Measurements from ENCODE around the gene FAM187B. TPM values are rescaled to one million over a fixed set of nuclear protein-coding genes. Genes with fewer than 3 reads are reported as not detected.

The FAM187B gene
- total RNA-seq, 1 experiment from 2014 or later = not detected

DNA sequence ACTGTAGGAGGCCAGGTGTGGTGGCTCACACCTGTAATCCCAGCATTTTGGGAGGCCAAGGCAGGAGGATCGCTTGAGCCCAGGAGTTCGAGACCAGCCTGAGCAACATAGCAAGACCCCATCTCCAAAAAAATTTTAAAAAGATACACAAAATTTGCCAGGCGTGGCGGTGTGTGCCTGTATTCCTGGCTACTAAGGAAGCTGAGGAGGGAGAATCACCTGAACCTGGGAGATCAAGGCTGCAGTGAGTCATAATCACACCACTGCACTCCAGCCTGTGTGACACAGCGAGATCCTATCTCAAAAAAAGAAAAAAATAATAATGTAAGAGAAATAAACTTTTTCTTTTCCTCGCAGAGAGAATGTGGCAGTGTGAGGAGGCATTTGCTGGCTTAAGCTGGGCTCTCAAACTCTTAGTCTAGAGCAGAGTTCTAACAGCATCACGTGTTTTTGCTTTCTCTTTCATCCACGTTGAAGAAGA lies 21.1 kb downstream of the FAM187B start:
- Mint-ChIP-seq H3K9me3 (no peaks in the 10 kb centered on the region; a peak in 2 of 5 replicates), H3K4me1 (peaks cover 37 to 45% of the 10 kb centered on the region in 2 experiments), H3K27ac (no peak overlapping the region), H3K4me3 (no peak overlapping the region), H3K27me3 (ENCODE audit: low read depth) (no peaks in the 10 kb centered on the region; the same call in 1 of the 2 replicates), H3K36me3 (ENCODE audit: insufficient read depth in 1 of 3, low read depth in 3 of 3) (no peaks in the 10 kb centered on the region; a peak in 1 of 7 replicates)
- Histone ChIP-seq H3K23me2 (ENCODE audit: insufficient read length, low read depth, low read length, poor library complexity, severe bottlenecking) (no peaks in the 10 kb centered on the region), H4K91ac (ENCODE audit: insufficient read length, low read depth, low read length) (no peak overlapping the region), H2BK12ac (ENCODE audit: insufficient read length, low read depth, low read length) (no peak overlapping the region), H4K5ac (ENCODE audit: insufficient read length, low read depth, low read length) (no peak overlapping the region), H3K79me2 (ENCODE audit: insufficient read depth, low read length) (no peaks in the 10 kb centered on the region), H3K27ac (ENCODE audit: insufficient read length, low read depth, low read length) (no peak overlapping the region), H3K79me1 (ENCODE audit: insufficient read depth, low read depth, low read length, poor library complexity, severe bottlenecking) (no peaks in the 10 kb centered on the region), H4K20me1 (ENCODE audit: control insufficient read depth, insufficient read depth, insufficient read length) (no peaks in the 10 kb centered on the region), H2BK5ac (ENCODE audit: insufficient read length, low read length) (no peak overlapping the region), H2BK20ac (ENCODE audit: low read depth, low read length, poor library complexity, severe bottlenecking) (no peak overlapping the region), H3K9me3 (ENCODE audit: control insufficient read depth, low read depth, low read length) (no peaks in the 10 kb centered on the region), H2AFZ (ENCODE audit: low read length) (no peak overlapping the region), H2AK5ac (ENCODE audit: insufficient read length, low read length) (no peak overlapping the region), H3K56ac (ENCODE audit: insufficient read length, low read depth, low read length) (no peak overlapping the region), H3K14ac (ENCODE audit: insufficient read depth, low read length) (no peak overlapping the region), H2BK120ac (ENCODE audit: low read depth, low read length, poor library complexity, severe bottlenecking) (no peak overlapping the region), H2BK15ac (ENCODE audit: low read depth, low read length) (no peak overlapping the region; the same call in 1 of the 2 replicates), H3K23ac (ENCODE audit: insufficient read length, low read depth, low read length) (no peak overlapping the region), H3K9ac (ENCODE audit: extremely low read depth, insufficient read length, low read length) (no peak overlapping the region), H3K4ac (ENCODE audit: low read depth, low read length) (no peak overlapping the region), H3T11ph (ENCODE audit: low read length) (no peak overlapping the region), H3K4me2 (ENCODE audit: insufficient read depth, insufficient read length, low read length) (no peak overlapping the region), H3K4me1 (ENCODE audit: insufficient read depth, low read length) (peaks cover 12% of the 10 kb centered on the region), H3K18ac (ENCODE audit: insufficient read length, low read depth, low read length) (no peak overlapping the region), H3K27me3 (ENCODE audit: insufficient read depth, low read length) (no peaks in the 10 kb centered on the region), H4K8ac (replicated peaks; ENCODE audit: insufficient read length, low read depth, low read length) (no peak overlapping the region)
- DNase-seq = no peak
- TF ChIP-seq, protein P1, sequence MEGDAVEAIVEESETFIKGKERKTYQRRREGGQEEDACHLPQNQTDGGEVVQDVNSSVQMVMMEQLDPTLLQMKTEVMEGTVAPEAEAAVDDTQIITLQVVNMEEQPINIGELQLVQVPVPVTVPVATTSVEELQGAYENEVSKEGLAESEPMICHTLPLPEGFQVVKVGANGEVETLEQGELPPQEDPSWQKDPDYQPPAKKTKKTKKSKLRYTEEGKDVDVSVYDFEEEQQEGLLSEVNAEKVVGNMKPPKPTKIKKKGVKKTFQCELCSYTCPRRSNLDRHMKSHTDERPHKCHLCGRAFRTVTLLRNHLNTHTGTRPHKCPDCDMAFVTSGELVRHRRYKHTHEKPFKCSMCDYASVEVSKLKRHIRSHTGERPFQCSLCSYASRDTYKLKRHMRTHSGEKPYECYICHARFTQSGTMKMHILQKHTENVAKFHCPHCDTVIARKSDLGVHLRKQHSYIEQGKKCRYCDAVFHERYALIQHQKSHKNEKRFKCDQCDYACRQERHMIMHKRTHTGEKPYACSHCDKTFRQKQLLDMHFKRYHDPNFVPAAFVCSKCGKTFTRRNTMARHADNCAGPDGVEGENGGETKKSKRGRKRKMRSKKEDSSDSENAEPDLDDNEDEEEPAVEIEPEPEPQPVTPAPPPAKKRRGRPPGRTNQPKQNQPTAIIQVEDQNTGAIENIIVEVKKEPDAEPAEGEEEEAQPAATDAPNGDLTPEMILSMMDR (conservative IDR thresholded peaks at IDR 0.05) = no peak
- WGBS (ENCODE audit: extremely low coverage, insufficient read length, low lambda C conversion rate) = no CpG with 5 or more reads among the region's 8 CpGs

All from H9 (cell line).